ENCODE measurements around the gene TRPV6.

The TRPV6 gene

DNA sequence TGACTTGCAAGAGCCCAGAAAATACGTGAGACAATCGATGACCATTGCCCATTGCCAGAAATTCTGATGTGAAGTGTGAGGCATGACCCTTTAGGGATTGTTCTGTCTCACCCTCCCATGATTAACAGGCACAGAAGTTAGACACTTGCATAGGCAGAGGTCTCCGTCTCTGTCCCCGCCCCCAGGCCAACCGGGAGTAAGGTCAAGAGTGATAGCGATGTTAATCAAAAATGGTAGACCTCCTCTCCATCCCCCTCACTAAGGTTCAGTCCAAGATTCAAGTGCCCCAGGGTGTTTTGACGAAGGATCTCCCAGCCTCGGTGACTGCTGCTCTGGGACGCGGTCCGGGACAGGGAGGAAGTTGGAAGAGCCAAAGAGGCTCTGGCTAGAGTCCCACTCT is 22.7 kb upstream of the TRPV6 start:
- Histone ChIP-seq H3K4me2 (ENCODE audit: low read depth, low read length, poor library complexity, severe bottlenecking) (no peak overlapping the region), H3K9ac (ENCODE audit: low read length) (no peak overlapping the region), H2AFZ (ENCODE audit: low read depth, low read length, severe bottlenecking) (no peak overlapping the region), H3K27ac (ENCODE audit: low read depth, low read length) (no peak overlapping the region), H3K4me3 (ENCODE audit: insufficient read depth, low read length, poor library complexity, severe bottlenecking) (no peak overlapping the region), H3K27me3 (ENCODE audit: low read length) (no peaks in the 10 kb centered on the region), H3K36me3 (ENCODE audit: low read length) (no peaks in the 10 kb centered on the region), H3K79me2 (ENCODE audit: insufficient read depth, low read length) (no peaks in the 10 kb centered on the region), H3K9me2 (replicated peaks; ENCODE audit: insufficient read depth, low read length) (no peaks in the 10 kb centered on the region), H3F3A (ENCODE audit: insufficient read depth) (no peaks in the 10 kb centered on the region), H4K20me1 (ENCODE audit: low read depth, low read length) (no peaks in the 10 kb centered on the region), H3K9me3 (ENCODE audit: insufficient read depth, low read length) (peaks cover 5% of the 10 kb centered on the region)
- TF ChIP-seq EZH2phosphoT487 (conservative IDR thresholded peaks at IDR 0.05; ENCODE audit: low read length) = no peak
- TF ChIP-seq, protein P1, sequence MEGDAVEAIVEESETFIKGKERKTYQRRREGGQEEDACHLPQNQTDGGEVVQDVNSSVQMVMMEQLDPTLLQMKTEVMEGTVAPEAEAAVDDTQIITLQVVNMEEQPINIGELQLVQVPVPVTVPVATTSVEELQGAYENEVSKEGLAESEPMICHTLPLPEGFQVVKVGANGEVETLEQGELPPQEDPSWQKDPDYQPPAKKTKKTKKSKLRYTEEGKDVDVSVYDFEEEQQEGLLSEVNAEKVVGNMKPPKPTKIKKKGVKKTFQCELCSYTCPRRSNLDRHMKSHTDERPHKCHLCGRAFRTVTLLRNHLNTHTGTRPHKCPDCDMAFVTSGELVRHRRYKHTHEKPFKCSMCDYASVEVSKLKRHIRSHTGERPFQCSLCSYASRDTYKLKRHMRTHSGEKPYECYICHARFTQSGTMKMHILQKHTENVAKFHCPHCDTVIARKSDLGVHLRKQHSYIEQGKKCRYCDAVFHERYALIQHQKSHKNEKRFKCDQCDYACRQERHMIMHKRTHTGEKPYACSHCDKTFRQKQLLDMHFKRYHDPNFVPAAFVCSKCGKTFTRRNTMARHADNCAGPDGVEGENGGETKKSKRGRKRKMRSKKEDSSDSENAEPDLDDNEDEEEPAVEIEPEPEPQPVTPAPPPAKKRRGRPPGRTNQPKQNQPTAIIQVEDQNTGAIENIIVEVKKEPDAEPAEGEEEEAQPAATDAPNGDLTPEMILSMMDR (IDR thresholded peaks at IDR 0.05; ENCODE audit: insufficient read depth, low read length, poor library complexity, severe bottlenecking) = no peak

DNA sequence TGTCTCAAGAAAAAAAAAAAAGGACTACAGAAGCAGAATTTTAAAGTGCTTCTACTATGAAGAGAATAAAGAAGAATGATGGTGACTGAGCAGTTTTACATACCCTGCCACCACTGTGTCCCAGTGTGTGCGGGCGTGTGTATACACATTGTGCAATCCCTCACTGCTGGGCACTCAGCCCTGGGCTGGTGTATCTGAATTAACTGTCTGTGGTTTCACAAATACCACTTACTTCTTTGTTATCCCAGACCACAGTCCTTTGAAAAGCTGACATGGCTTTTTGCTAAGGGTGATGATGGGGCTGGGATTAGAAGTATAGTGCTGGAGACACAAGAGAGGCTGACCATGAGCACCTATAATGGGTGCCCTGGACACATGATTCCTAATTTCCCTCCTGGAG is 21.1 kb upstream of the TRPV6 start:
- H3F3A ChIP-seq (ENCODE audit: insufficient read depth) = no peaks in the 10 kb centered on the region
- no peaks in the 10 kb centered on the region for H3K36me3 ChIP-seq (ENCODE audit: low read length)
- no peak overlapping the region for H2AFZ ChIP-seq (ENCODE audit: low read depth, low read length, severe bottlenecking)
- no peak overlapping the region for H3K27ac ChIP-seq (ENCODE audit: low read depth, low read length)
- H3K4me2 ChIP-seq (ENCODE audit: low read depth, low read length, poor library complexity, severe bottlenecking) = no peak overlapping the region
- H3K9ac ChIP-seq (ENCODE audit: low read length) = no peak overlapping the region
- H3K4me3 ChIP-seq (ENCODE audit: insufficient read depth, low read length, poor library complexity, severe bottlenecking) = no peak overlapping the region
- TF ChIP-seq, protein P1 (IDR thresholded peaks at IDR 0.05; ENCODE audit: insufficient read depth, low read length, poor library complexity, severe bottlenecking) = no peak
- TF ChIP-seq EZH2phosphoT487 (conservative IDR thresholded peaks at IDR 0.05; ENCODE audit: low read length) = no peak
- H3K9me2 ChIP-seq (replicated peaks; ENCODE audit: insufficient read depth, low read length) = no peaks in the 10 kb centered on the region
- no peaks in the 10 kb centered on the region for H3K79me2 ChIP-seq (ENCODE audit: insufficient read depth, low read length)
- peaks cover 5% of the 10 kb centered on the region for H3K9me3 ChIP-seq (ENCODE audit: insufficient read depth, low read length)
- H3K27me3 ChIP-seq (ENCODE audit: low read length) = no peaks in the 10 kb centered on the region
- no peaks in the 10 kb centered on the region for H4K20me1 ChIP-seq (ENCODE audit: low read depth, low read length)

DNA sequence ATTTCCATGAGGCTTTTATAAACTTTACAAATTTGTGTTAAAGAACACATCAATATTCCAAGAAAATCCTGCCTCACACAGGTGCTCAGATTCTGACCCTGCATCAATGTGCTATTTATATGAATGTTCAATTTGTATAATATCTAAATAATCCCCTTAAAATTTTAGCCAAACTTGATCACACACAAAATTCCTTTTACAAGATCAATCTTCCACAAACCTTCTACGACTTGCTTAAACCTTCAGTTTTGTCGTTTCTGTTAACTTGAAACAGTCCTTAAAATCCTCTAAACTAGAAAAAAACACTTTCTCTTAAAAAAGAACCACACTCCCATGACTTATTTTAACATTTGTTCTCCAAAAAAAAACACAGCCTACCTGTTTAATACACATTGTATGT is 20.2 kb upstream of the TRPV6 start:
- TF ChIP-seq EZH2phosphoT487 (conservative IDR thresholded peaks at IDR 0.05; ENCODE audit: low read length) = no peak
- TF ChIP-seq, protein P1 (IDR thresholded peaks at IDR 0.05; ENCODE audit: insufficient read depth, low read length, poor library complexity, severe bottlenecking) = no peak
- H3K9me2 ChIP-seq (replicated peaks; ENCODE audit: insufficient read depth, low read length) = no peaks in the 10 kb centered on the region

More for the DNA sequence above, 20.2 kb upstream of the TRPV6 start:
- H2AFZ ChIP-seq (ENCODE audit: low read depth, low read length, severe bottlenecking) = no peak overlapping the region
- no peak overlapping the region for H3K27ac ChIP-seq (ENCODE audit: low read depth, low read length)
- H4K20me1 ChIP-seq (ENCODE audit: low read depth, low read length) = no peaks in the 10 kb centered on the region
- H3K79me2 ChIP-seq (ENCODE audit: insufficient read depth, low read length) = no peaks in the 10 kb centered on the region
- H3K9me3 ChIP-seq (ENCODE audit: insufficient read depth, low read length) = peaks cover 5% of the 10 kb centered on the region
- H3K9ac ChIP-seq (ENCODE audit: low read length) = no peak overlapping the region
- no peak overlapping the region for H3K4me3 ChIP-seq (ENCODE audit: insufficient read depth, low read length, poor library complexity, severe bottlenecking)
- no peaks in the 10 kb centered on the region for H3K36me3 ChIP-seq (ENCODE audit: low read length)
- no peaks in the 10 kb centered on the region for H3F3A ChIP-seq (ENCODE audit: insufficient read depth)
- H3K27me3 ChIP-seq (ENCODE audit: low read length) = no peaks in the 10 kb centered on the region
- no peak overlapping the region for H3K4me2 ChIP-seq (ENCODE audit: low read depth, low read length, poor library complexity, severe bottlenecking)
